CD4-positive, alpha-beta T cell treated with Interleukin-2 at 100 ng/mL for 4 hours (primary cell): Measurements from ENCODE around the gene ARHGEF10L.

Source experiments
- DNase-seq: peaks from one replicate; pipeline ENCODE4 v3.0.0-alpha.2; 2020; ENCODE audit warnings: low spot score

The ARHGEF10L gene

DNA sequence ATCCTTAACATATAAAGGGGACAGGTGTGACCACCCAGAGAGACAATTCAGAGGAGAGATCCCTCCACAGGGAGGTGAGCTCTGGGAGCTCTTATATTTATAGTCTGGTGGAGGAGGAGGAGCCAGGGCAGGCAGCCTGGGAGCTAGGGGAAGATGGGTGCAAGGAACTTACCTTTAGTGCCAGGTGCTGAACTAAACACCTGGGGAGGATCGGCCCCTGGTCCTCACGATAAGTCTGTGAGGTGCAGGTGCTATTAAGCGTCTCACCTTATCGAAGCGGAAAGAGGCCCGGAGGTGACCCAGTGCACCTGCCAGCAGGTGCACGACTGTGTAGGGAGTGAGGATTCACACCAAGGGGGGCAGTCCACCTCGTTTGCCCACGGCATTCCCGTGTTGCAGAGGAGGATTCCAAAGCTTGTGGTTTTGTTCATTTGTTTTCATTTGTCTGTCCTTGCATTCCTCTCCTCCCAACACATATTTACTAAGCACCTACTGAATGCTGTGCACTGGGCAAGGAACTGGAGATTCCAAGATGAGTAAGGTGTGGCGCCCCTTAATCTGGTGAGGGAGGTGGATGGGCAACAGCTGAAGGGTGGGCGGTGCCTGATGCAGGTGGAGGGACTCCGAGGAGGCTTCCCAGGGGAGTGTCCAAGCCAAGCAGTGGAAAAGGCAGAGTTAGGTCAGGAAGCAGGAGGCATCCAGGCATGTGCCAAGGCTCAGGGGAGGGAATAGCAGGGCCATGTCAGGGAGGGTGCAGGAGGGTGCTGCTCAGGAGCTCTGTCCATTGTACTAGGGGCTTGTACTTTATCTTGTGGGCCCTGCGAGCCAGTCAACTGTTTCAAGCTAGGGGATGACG, 11.5 kb downstream of the ARHGEF10L start:
- DNase-seq, result no peak

DNA sequence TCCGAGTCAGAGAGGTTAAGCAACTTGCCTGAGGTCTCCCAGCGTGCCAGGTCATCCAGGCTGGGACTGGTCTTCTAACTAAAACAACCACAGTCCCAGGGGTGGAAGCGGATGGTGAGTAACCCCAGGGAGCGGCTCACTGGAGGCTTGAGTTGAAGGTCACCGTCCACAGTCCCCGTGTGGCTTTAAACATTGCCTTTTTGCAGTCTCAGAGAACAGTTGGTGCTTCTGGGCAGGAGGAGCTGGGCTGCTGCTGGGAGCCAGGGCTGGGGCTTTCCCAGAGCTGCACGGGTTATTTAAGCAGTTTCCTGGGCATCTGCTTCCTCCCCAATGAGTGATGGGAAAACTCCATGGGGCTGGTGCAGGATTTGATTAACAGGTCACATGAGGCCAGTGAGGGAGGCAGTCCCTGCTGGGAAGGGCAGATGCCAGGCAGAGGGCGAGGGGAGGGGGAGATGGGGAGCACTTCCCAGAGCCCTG, 12.3 kb downstream of the ARHGEF10L start:
- no peak for DNase-seq

DNA sequence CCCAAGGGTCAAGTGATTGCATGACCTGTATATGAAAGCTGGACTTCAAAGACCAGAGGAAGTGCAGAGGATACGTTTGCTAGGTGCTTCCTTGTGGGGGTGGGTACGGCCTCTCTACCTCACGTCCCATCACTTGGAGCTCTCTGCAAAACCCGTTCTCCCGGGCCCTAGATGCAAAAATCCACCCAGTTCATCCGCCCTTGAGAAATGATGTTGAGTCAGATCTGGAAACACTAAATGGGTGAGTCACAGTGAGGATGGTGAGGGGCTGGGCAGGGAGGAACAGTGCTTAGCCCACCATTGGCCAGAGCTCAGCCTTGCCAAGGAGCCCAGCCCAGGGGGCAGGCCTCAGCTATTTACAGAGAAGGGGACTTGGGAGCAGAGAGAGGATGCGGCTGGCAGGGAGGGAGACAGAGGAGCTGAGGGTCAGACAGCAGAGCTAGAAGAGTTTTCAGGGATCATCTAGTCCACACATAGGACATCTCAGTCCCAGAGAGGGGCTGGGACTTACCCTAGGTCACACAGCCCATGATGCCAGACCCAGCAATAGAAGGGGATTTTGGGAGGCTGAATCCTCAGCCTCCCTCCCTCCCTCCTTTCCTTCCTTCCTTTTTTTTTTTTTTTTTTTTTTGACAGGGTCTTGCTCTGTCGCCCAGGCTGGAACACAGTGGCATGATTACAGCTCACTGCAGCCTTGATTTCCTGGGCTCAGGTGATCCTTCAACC, 14.6 kb downstream of the ARHGEF10L start:
- no peak for DNase-seq

DNA sequence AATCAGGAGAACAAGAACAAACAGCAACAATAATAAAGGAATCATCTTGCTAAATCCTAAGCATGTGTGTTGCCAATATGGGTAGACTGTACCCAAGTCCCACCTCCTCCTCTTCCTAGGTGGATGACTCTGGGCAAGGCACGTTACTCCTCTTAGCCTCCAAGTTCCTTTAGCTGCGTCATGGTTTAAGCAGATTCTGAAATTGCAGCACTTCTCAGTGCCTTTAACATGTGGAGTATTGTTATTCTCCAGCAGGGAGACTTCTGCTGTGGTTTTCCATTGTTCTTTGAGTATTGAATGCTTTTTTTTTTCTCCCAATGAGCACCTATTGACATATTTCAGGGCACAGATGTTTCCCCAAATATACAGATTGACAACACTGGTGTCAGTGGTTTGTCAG, 15.5 kb downstream of the ARHGEF10L start:
- DNase-seq, result no peak

GRCh38 chr1:17557986-17558385, 18.5 kb downstream of the ARHGEF10L start:
- no peak for DNase-seq

- no peak for DNase-seq
Measured at GRCh38 chr1:17558541-17558940, 19.0 kb downstream of the ARHGEF10L start.

GRCh38 chr1:17558954-17559614, 19.6 kb downstream of the ARHGEF10L start:
- no peak for DNase-seq

DNA sequence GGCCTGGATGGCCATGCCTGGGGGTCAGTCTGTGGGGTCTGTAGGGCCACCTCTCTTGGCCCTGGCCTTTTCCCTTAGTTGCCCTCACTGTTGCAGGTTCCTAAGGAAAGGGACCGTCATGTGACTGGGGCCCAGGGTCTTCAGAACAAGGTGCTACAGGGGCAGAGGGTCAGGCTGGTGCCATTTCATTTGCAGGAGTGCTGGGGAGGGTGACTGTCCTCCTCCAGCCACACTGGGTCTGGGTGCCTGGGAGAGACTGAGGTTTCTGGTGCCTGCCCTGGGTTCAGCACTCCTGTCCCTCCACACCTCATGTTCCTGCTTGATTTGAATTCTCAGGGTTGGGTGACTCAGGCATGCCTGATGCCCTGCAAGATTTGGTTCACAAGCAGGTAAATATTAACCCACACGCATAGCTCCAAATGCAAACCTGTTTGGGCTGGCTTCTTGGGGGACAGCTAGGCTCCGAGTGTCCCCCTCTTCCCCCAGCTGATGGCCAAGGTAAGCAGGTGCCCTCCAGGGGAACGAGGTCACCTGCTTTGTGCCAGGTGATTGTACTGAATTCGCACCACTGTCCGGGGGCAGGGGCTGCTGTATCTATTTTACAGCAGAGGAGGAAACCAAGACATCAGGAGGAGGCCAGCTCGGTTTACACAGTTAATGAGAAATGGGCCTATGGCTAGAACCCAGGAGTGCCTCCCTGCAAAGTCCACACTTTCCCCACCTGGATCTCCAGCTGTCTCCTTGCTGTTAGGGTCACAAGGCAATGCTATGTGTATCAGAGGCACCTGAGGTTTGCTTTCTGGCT, 20.3 kb downstream of the ARHGEF10L start:
- DNase-seq, result no peak

- DNase-seq, result no peak
Measured at GRCh38 chr1:17561247-17561548, 21.7 kb downstream of the ARHGEF10L start.

- no peak for DNase-seq
Measured at GRCh38 chr1:17561561-17561985, 22.1 kb downstream of the ARHGEF10L start.

DNA sequence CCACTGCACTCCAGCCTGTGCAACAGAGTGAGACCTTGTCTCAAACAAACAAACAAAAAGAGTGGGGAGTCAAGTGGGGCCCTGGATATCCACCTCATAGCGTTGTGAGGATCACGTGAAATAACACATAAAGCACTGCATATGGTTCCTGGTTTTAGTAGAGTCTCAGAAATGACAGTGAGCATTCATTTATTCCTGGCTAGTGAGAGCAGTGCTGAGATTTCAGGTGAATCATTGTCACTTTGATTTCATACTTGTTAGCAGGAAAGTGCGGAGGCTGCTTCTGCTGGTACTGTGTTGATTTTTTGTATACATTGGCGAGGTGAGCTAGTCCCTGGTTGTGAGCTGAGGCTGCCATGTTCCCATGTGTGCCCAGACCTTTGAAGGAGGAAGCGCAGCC, 22.9 kb downstream of the ARHGEF10L start:
- no peak for DNase-seq

DNA sequence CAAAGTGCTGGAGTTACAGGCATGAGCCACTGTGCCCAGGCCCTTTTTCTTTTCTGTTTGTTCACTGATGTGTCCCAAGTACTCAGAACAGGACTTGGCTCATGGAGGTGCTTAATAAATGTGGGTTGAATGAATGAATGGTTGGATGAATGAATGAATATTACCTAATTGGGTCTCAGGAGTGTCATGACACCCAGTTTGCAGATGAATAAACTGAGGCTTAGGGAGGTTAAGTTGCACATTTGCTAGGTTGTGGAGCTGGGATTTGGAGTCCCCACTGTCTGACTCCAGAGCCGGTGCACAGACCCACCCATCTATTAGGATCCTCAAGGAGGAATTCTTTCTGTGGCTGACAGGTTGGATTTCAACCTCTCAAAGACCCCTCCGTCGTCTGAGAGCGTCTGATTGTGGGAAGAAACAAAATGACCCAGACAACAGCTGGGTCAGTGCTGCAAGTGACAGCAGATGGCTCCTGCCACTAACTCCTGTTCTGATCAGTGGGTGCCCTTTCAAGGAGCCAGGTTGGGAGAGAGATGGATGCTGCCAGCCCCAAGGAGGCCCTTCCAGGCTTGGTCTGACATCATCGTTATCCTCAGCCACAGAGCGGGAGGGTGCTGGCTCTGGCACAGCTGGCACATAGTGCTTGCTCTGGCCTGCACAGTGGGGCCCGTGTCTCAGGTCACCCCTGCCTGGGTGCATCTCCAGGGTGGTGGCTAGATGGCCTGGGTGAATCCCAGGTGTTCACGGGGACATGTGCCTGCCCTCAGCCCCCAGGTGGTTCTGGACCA, 24.2 kb downstream of the ARHGEF10L start:
- DNase-seq, result no peak

GRCh38 chr1:17564458-17565393, 25.2 kb downstream of the ARHGEF10L start:
- no peak for DNase-seq

DNA sequence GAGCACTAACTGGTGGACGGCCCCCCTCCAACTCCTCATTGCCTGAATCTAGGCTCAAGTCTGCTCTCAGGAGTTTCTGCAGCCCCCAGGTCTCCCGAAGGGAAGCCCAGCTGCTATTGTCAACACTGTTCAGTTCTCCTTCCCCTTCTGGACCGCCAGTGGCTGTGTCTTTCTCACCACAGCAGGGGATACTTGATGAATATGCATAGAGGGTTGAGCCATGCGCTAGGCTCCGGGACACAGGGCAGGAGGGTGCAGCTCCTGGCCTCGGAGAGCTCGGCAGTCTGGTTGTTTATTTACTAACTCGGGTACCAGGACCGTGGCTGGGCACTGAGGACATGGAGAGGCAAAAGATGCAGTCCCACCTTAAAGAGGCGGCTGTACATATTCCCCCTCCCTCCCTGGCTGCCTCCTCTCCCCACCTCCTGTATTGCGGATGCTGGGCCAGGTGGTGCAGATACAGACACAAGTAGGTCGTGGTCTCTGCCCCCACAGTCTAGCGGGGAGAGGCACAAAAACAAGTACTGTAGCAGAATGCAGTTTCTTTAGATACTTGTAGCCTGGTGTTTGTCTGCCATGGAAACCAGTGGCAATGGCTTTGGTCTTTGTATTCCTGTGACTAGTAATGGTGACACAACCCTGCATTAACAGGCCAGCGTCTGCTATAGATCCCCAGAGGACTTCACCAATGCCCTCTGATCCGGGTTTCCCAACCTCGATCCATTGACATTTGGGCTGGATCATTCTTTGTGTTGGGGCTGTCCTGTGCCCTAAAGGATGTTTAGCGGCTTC, 26.2 kb downstream of the ARHGEF10L start:
- DNase-seq, result no peak

- no peak for DNase-seq
Measured at GRCh38 chr1:17566417-17566816, 26.9 kb downstream of the ARHGEF10L start.

DNA sequence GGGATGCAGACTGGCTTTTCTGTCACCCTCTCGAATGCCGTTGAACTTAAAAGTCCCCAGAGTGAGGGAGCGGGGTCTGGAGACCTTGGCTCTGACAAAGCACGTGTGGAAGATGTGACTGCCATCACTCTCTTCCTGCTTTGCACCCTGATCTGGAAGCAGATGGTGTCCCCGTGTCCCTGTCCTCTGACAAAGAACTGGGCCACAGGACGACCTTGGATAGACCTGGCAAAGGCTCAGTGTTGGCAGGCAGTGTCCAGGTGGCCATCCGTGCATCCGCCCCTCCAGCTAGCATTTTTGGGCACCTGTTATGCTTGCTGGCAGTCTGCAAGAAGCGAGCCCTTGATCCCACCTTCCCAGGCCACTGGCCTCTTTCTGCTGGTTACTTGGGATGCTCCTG, 27.4 kb downstream of the ARHGEF10L start:
- DNase-seq, result no peak

GRCh38 chr1:17567582-17567981, 28.1 kb downstream of the ARHGEF10L start:
- no peak for DNase-seq

DNA sequence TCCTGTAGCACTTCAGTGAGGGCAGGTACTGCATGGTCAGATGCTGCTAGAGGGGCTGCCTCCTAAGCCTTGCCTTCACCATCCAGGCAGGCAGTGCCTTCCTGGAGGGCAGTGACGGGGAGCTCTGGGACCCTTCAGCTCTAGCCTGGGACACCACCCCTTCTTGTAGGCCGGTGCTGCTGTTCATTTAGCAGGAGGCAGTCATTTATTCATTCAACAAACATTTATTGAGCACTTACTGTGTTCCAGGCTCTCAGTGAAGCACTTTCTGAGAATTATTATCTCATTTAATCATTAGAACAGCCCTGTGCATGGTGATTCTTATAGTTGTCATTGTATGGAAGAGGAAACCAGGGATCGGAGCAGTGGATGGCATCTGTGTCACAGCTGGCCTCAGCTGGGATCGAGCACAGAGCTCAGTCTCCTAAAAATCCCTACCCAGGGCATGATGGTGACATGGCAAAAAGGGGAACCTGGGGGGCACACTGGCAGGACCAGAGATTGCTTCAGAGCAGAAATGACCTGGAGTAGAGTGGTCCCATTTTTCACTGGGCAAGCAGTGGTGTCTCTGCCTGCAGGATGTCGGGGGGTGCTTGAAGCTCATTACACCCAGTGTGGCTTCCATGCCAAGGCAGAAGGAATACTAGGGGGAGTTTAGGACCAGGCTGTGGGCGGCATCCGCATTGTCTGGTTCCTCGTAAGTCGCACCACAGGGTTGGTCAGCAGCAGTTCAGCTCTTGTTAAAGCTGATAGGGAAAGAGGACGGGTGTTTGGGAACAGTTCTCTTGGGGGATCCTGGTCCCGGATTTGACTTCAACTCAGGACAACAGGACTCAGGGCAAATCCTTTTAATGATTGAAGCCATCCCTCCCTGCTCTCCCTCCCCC, 28.8 kb downstream of the ARHGEF10L start:
- DNase-seq, result no peak
